EH (cell line): ENCODE measurements around the gene KCNQ5.
"Not testable (repeated sequence)": the region's sequence is repeated elsewhere in the genome, so short reads cannot be mapped to it uniquely, and the experiment has no call there.

Experiments used
- DNase-seq: peaks from one replicate; pipeline ENCODE4 v3.0.0-alpha.2; 2015; ENCODE audit warnings: low read depth

KCNQ5 gene

GRCh38 chr6:73180763-73181619 is 559.1 kb downstream of the KCNQ5 start:
- peak; percentile 82 for DNase-seq

GRCh38 chr6:73182021-73182607 is 560.2 kb downstream of the KCNQ5 start:
- DNase-seq: no peak

GRCh38 chr6:73193302-73193701 is 571.4 kb downstream of the KCNQ5 start:
- not testable (repeated sequence) for DNase-seq

- no peak for DNase-seq
Observed at GRCh38 chr6:73194744-73195143, 572.9 kb downstream of the KCNQ5 start.

- no peak for DNase-seq
Observed at GRCh38 chr6:73200247-73200646, 578.4 kb downstream of the KCNQ5 start.

- peak; percentile 46 for DNase-seq
Observed at GRCh38 chr6:73200735-73201134, 578.9 kb downstream of the KCNQ5 start.

GRCh38 chr6:73203098-73203497 is 581.2 kb downstream of the KCNQ5 start:
- DNase-seq: peak; percentile 12

GRCh38 chr6:73204252-73204651 is 582.4 kb downstream of the KCNQ5 start:
- no peak for DNase-seq

- no peak for DNase-seq
Observed at GRCh38 chr6:73207221-73207837, 585.5 kb downstream of the KCNQ5 start.

GRCh38 chr6:73209117-73209516 is 587.3 kb downstream of the KCNQ5 start:
- DNase-seq: no peak

- no peak for DNase-seq
Observed at GRCh38 chr6:73216859-73217258, 595.0 kb downstream of the KCNQ5 start.

GRCh38 chr6:73225396-73225795 is 603.5 kb downstream of the KCNQ5 start, which contains the start of gene KHDC1L:
Gene KHDC1L (minus strand): TSS chr6:73225496. CDS start chr6:73225408, 88 bp downstream.
- DNase-seq: no peak

- DNase-seq: no peak
Observed at GRCh38 chr6:73227606-73228255, 605.9 kb downstream of the KCNQ5 start.

GRCh38 chr6:73231986-73232391 is 610.1 kb downstream of the KCNQ5 start:
- peak; percentile 15 for DNase-seq

GRCh38 chr6:73233048-73233447 is 611.2 kb downstream of the KCNQ5 start:
- DNase-seq: no peak

- DNase-seq: peak; percentile 57
Observed at GRCh38 chr6:73233971-73234370, 612.1 kb downstream of the KCNQ5 start.

GRCh38 chr6:73234733-73235132 is 612.9 kb downstream of the KCNQ5 start:
- peak; percentile 82 for DNase-seq

- DNase-seq: peak; percentile 96
Observed at GRCh38 chr6:73236144-73236750, 614.4 kb downstream of the KCNQ5 start.

- DNase-seq: no peak
Observed at GRCh38 chr6:73240730-73241129, 618.9 kb downstream of the KCNQ5 start.

- no peak for DNase-seq
Observed at GRCh38 chr6:73242001-73242400, 620.1 kb downstream of the KCNQ5 start.
